Suprapubic skin (tissue), 4 donors: ENCODE results near the gene NFKBIZ.

Experiments used
- CTCF ChIP-seq, 2 donors: fragments of 200-600 bp in 1 of 2; fragments of 450-650 bp in 1 of 2; sonication (generic) in 1 of 2; IDR thresholded peaks; one replicate each; pipeline ENCODE4 v1.5.1; 2016 to 2019; ENCODE audit warnings: antibody characterized with exemption in 2 of 2, mild to moderate bottlenecking in 1 of 2, moderate library complexity in 1 of 2
- EP300 ChIP-seq: sonication (generic); formaldehyde crosslinking; IDR thresholded peaks from one replicate; pipeline ENCODE4 v1.6.1; 2017; ENCODE audit warnings: antibody characterized with exemption
- POLR2A ChIP-seq, 2 donors: fragments of 450-650 bp; IDR thresholded peaks; one replicate each; pipeline ENCODE4 v1.6.1; 2017; ENCODE audit warnings: antibody characterized with exemption in 2 of 2, mild to moderate bottlenecking in 2 of 2, moderate library complexity in 2 of 2
- POLR2AphosphoS5 ChIP-seq, 3 donors: sonication (generic); formaldehyde crosslinking; IDR thresholded peaks; one replicate each; pipeline ENCODE4 v1.6.1; 2017; ENCODE audit warnings: antibody characterized with exemption in 3 of 3

GRCh38 chr3:101823525-101823924 lies 25.8 kb upstream of the NFKBIZ start:
- TF ChIP-seq CTCF (IDR thresholded peaks at IDR 0.05) (no peak), POLR2AphosphoS5 (IDR thresholded peaks at IDR 0.05) (no peak), EP300 (no peak), POLR2A (IDR thresholded peaks at IDR 0.05) (no peak)
